ENCODE measurements around the gene FAM186B.

The FAM186B gene

DNA sequence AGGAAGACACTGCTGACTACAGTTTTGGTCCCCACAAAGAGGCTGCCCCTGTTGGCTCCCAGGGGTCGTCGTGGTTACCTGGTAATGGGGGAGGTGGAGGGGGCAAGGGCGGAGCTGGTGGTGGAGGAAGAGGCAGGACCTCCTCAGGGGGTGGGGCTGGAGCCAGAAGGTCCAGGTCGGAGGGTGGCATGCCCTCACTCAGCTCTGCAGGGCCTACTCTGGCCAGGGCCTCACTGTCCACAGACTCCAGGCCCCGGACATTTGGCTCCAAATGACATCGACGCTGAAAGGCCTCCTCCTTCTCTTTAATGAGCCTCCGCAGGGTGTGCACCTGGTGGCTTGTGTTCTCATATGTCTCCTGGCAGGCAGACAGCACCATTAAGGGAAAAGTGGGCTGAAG lies 46.4 kb upstream of the FAM186B start:
- H3K4me3 ChIP-seq (ENCODE audit: low read depth in 1 of 2, low read length in 2 of 2): no peak overlapping the region
- ATAC-seq (ENCODE audit: insufficient read depth, low read depth): peak; percentile 24; the same call in 1 of the 3 replicates
- TF ChIP-seq, protein P1, sequence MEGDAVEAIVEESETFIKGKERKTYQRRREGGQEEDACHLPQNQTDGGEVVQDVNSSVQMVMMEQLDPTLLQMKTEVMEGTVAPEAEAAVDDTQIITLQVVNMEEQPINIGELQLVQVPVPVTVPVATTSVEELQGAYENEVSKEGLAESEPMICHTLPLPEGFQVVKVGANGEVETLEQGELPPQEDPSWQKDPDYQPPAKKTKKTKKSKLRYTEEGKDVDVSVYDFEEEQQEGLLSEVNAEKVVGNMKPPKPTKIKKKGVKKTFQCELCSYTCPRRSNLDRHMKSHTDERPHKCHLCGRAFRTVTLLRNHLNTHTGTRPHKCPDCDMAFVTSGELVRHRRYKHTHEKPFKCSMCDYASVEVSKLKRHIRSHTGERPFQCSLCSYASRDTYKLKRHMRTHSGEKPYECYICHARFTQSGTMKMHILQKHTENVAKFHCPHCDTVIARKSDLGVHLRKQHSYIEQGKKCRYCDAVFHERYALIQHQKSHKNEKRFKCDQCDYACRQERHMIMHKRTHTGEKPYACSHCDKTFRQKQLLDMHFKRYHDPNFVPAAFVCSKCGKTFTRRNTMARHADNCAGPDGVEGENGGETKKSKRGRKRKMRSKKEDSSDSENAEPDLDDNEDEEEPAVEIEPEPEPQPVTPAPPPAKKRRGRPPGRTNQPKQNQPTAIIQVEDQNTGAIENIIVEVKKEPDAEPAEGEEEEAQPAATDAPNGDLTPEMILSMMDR (IDR thresholded peaks at IDR 0.05; ENCODE audit: borderline replicate concordance, extremely low read depth, low read length, poor library complexity, severe bottlenecking): no peak
- TF ChIP-seq EZH2 (IDR thresholded peaks at IDR 0.05; ENCODE audit: borderline replicate concordance, low read depth, low read length, severe bottlenecking): no peak

DNA sequence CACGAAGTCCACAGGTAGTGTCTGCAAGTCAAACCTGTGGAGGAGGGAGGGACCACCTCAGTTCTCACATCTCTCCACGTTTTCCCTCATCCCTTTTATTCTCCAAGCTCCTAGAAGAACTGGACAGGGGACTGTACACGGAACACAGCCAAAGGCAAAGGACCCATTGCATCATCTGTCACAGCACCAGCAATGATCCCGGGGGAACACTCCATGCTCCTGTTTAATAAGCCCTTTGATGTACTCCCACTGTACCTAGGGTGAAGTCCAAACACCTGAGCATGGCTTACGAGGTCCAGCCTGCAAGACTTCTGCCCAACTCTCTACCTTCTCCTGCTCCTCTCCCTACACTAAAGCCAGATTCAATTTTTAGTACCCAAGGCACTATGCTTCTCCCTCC lies 44.5 kb upstream of the FAM186B start:
- H3K9ac ChIP-seq (ENCODE audit: low read depth, low read length): no peak overlapping the region
- TF ChIP-seq EZH2 (IDR thresholded peaks at IDR 0.05; ENCODE audit: borderline replicate concordance, low read depth, low read length, severe bottlenecking): no peak
- TF ChIP-seq, protein P1 (IDR thresholded peaks at IDR 0.05; ENCODE audit: borderline replicate concordance, extremely low read depth, low read length, poor library complexity, severe bottlenecking): no peak
- ATAC-seq (ENCODE audit: insufficient read depth, low read depth): no peak
- no peak overlapping the region for H3K27ac ChIP-seq (ENCODE audit: low read length)
- H3K4me2 ChIP-seq (ENCODE audit: insufficient read depth, low read length): no peak overlapping the region
- no peak overlapping the region for H3K4me3 ChIP-seq (ENCODE audit: low read depth in 1 of 2, low read length in 2 of 2)
- peaks cover 3% of the 10 kb centered on the region for H3K4me1 ChIP-seq (ENCODE audit: insufficient read depth, low read length)
- H2AFZ ChIP-seq (ENCODE audit: low read depth, low read length): no peak overlapping the region
- no peaks in the 10 kb centered on the region for H3K27me3 ChIP-seq (ENCODE audit: insufficient read depth, low read length, poor library complexity)
- DNase-seq: no peak
- H3K9me3 ChIP-seq (ENCODE audit: insufficient read depth, low read length, severe bottlenecking): no peaks in the 10 kb centered on the region
- H3K79me2 ChIP-seq (ENCODE audit: insufficient read depth, low read length): no peaks in the 10 kb centered on the region
- peaks cover 79% of the 10 kb centered on the region for H3K36me3 ChIP-seq (ENCODE audit: insufficient read depth, low read length)
- no peaks in the 10 kb centered on the region for H4K20me1 ChIP-seq (ENCODE audit: insufficient read depth, low read length)

More for the DNA sequence above, 46.4 kb upstream of the FAM186B start:
- no peak for DNase-seq
- H3K9ac ChIP-seq (ENCODE audit: low read depth, low read length): no peak overlapping the region
- no peaks in the 10 kb centered on the region for H3K79me2 ChIP-seq (ENCODE audit: insufficient read depth, low read length)
- no peak overlapping the region for H3K4me2 ChIP-seq (ENCODE audit: insufficient read depth, low read length)
- no peak overlapping the region for H2AFZ ChIP-seq (ENCODE audit: low read depth, low read length)
- H3K36me3 ChIP-seq (ENCODE audit: insufficient read depth, low read length): peaks cover 69% of the 10 kb centered on the region
- H3K4me1 ChIP-seq (ENCODE audit: insufficient read depth, low read length): no peaks in the 10 kb centered on the region
- no peaks in the 10 kb centered on the region for H3K9me3 ChIP-seq (ENCODE audit: insufficient read depth, low read length, severe bottlenecking)
- H3K27ac ChIP-seq (ENCODE audit: low read length): no peak overlapping the region
- H4K20me1 ChIP-seq (ENCODE audit: insufficient read depth, low read length): no peaks in the 10 kb centered on the region
- no peaks in the 10 kb centered on the region for H3K27me3 ChIP-seq (ENCODE audit: insufficient read depth, low read length, poor library complexity)

DNA sequence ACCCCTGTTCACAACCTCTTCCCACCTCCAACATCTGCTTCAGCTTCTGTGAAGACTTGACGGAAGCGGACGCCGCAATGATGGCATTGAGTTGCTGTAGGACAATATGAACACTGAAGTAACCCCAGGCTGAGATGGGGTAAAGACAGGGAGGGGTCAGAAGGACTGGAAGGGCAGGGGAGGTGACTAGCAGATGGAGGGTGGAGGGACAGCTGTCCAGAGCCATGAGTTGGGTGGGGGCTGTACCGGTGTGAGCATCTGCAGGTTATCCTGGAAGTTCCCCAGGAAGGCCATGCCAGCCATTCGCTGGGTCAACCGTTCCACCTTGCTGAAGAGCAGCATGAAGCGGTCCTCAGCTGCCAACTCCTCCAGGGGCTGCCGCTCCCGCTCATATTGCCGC lies 44.0 kb upstream of the FAM186B start:
- peaks cover 82% of the 10 kb centered on the region for H3K36me3 ChIP-seq (ENCODE audit: insufficient read depth, low read length)
- no peak overlapping the region for H3K27ac ChIP-seq (ENCODE audit: low read length)
- H3K9me3 ChIP-seq (ENCODE audit: insufficient read depth, low read length, severe bottlenecking): no peaks in the 10 kb centered on the region
- no peak overlapping the region for H2AFZ ChIP-seq (ENCODE audit: low read depth, low read length)
- TF ChIP-seq, protein P1 (IDR thresholded peaks at IDR 0.05; ENCODE audit: borderline replicate concordance, extremely low read depth, low read length, poor library complexity, severe bottlenecking): no peak
- no peak for TF ChIP-seq EZH2 (IDR thresholded peaks at IDR 0.05; ENCODE audit: borderline replicate concordance, low read depth, low read length, severe bottlenecking)
- no peak overlapping the region for H3K4me3 ChIP-seq (ENCODE audit: low read depth in 1 of 2, low read length in 2 of 2)
- ATAC-seq (ENCODE audit: insufficient read depth, low read depth): no peak
- peaks cover 6% of the 10 kb centered on the region for H3K4me1 ChIP-seq (ENCODE audit: insufficient read depth, low read length)
- no peaks in the 10 kb centered on the region for H3K27me3 ChIP-seq (ENCODE audit: insufficient read depth, low read length, poor library complexity)
- no peak overlapping the region for H3K9ac ChIP-seq (ENCODE audit: low read depth, low read length)
- no peak for DNase-seq
- no peak overlapping the region for H3K4me2 ChIP-seq (ENCODE audit: insufficient read depth, low read length)
- no peaks in the 10 kb centered on the region for H3K79me2 ChIP-seq (ENCODE audit: insufficient read depth, low read length)
- no peaks in the 10 kb centered on the region for H4K20me1 ChIP-seq (ENCODE audit: insufficient read depth, low read length)

DNA sequence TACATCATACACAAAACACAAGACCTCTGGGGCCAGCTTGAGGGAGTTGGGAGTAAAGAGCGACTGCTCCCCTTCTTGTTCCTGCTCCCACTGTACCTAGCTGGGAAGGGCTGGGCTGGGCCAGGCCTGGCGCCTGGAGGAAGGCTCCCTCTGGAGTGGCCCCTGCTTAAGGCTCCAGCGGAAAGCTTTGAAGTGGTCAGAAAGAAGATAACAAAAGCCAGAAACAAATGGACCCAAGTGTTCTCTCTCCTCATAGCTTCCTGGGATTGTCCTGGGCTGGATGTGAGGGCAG lies 43.2 kb upstream of the FAM186B start:
- no peak overlapping the region for H3K27ac ChIP-seq (ENCODE audit: low read length)
- no peaks in the 10 kb centered on the region for H3K9me3 ChIP-seq (ENCODE audit: insufficient read depth, low read length, severe bottlenecking)
- no peak overlapping the region for H2AFZ ChIP-seq (ENCODE audit: low read depth, low read length)
- H3K36me3 ChIP-seq (ENCODE audit: insufficient read depth, low read length): peaks cover 84% of the 10 kb centered on the region
- no peaks in the 10 kb centered on the region for H4K20me1 ChIP-seq (ENCODE audit: insufficient read depth, low read length)
- H3K9ac ChIP-seq (ENCODE audit: low read depth, low read length): no peak overlapping the region
- H3K4me3 ChIP-seq (ENCODE audit: low read depth in 1 of 2, low read length in 2 of 2): no peak overlapping the region
- no peak for ATAC-seq (ENCODE audit: insufficient read depth, low read depth)
- H3K4me1 ChIP-seq (ENCODE audit: insufficient read depth, low read length): peaks cover 6% of the 10 kb centered on the region
- TF ChIP-seq EZH2 (IDR thresholded peaks at IDR 0.05; ENCODE audit: borderline replicate concordance, low read depth, low read length, severe bottlenecking): no peak
- TF ChIP-seq, protein P1 (IDR thresholded peaks at IDR 0.05; ENCODE audit: borderline replicate concordance, extremely low read depth, low read length, poor library complexity, severe bottlenecking): no peak
- H3K4me2 ChIP-seq (ENCODE audit: insufficient read depth, low read length): no peak overlapping the region
- no peaks in the 10 kb centered on the region for H3K27me3 ChIP-seq (ENCODE audit: insufficient read depth, low read length, poor library complexity)
- no peak for DNase-seq
- H3K79me2 ChIP-seq (ENCODE audit: insufficient read depth, low read length): no peaks in the 10 kb centered on the region
